ENCODE results near the gene SPATA6L. TPM values are rescaled to one million over a fixed set of nuclear protein-coding genes. Genes with fewer than 3 reads are reported as not detected.
A peak's percentile ranks its signal among the peaks of the same experiment; 100 is the strongest.

Gene SPATA6L
- total and polyA plus RNA-seq, 2 of the 13 experiments (the other 11 are each of a cell fraction or from before 2014, with no cell fraction given): 1.1 to 1.9 TPM

GRCh38 chr9:4679268-4680172 lies 13.2 kb upstream of the SPATA6L start, which contains the start of gene CDC37L1 (continued):
- peak; percentile 88 for TF ChIP-seq ZNF574 (CRISPR knock-in tag; IDR thresholded peaks at IDR 0.05)
- TF ChIP-seq TFDP2 (CRISPR knock-in tag; IDR thresholded peaks at IDR 0.05): peak; percentile 75
- TF ChIP-seq CTCF (CRISPR knock-in tag; IDR thresholded peaks at IDR 0.05): peak; percentile 72
- TF ChIP-seq ZBTB46 (CRISPR knock-in tag; IDR thresholded peaks at IDR 0.05; ENCODE audit: borderline replicate concordance): no peak
- peak; percentile 94; the same call in 1 of the 2 replicates for TF ChIP-seq MXD3 (CRISPR knock-in tag; IDR thresholded peaks at IDR 0.05)
- TF ChIP-seq BRD4 (CRISPR knock-in tag; IDR thresholded peaks at IDR 0.05): peak; percentile 80
- TF ChIP-seq HDAC6 (IDR thresholded peaks at IDR 0.05; ENCODE audit: low read depth, low read length): no peak
- no peak for TF ChIP-seq ELF4 (CRISPR knock-in tag; IDR thresholded peaks at IDR 0.05; ENCODE audit: borderline replicate concordance)
- TF ChIP-seq AKNA (CRISPR knock-in tag; IDR thresholded peaks at IDR 0.05; ENCODE audit: borderline replicate concordance): peak; percentile 54; the same call in 1 of the 2 replicates
- no peak for TF ChIP-seq ZNF138 (CRISPR knock-in tag; IDR thresholded peaks at IDR 0.05; ENCODE audit: low read depth)
- peak; percentile 31; the same call in 1 of the 2 replicates for TF ChIP-seq FOXO1 (CRISPR knock-in tag; IDR thresholded peaks at IDR 0.05)
- TF ChIP-seq PAX8 (CRISPR knock-in tag; IDR thresholded peaks at IDR 0.05; ENCODE audit: borderline replicate concordance): no peak
- TF ChIP-seq ZFP36L2 (CRISPR knock-in tag; IDR thresholded peaks at IDR 0.05): no peak
- peak; percentile 88 for TF ChIP-seq ELF3 (CRISPR knock-in tag; IDR thresholded peaks at IDR 0.05)

Data from HepG2 (cell line).